Activated CD8-positive, alpha-beta memory T cell treated with anti-CD3 and anti-CD28 coated beads, Interleukin-2, amount 50 U/mL, for 4 hours (primary cell): ENCODE results near the gene ADAM10.

Experiments
- DNase-seq: peaks from one replicate; pipeline ENCODE4 v3.0.0-alpha.2; 2020

The ADAM10 gene

GRCh38 chr15:58571491-58571890 lies 178.0 kb downstream of the ADAM10 start:
- no peak for DNase-seq

- DNase-seq: no peak
These were observed 180.1 kb downstream of the ADAM10 start for GRCh38 chr15:58569455-58569854.

- DNase-seq: no peak
These were observed 181.3 kb downstream of the ADAM10 start for GRCh38 chr15:58568157-58568571.

- DNase-seq: no peak
These were observed 183.5 kb downstream of the ADAM10 start for GRCh38 chr15:58566029-58566428.

GRCh38 chr15:58565619-58566018 lies 183.9 kb downstream of the ADAM10 start:
- DNase-seq: no peak

GRCh38 chr15:58564981-58565380 lies 184.5 kb downstream of the ADAM10 start:
- DNase-seq: no peak

- no peak for DNase-seq
These were observed 187.4 kb downstream of the ADAM10 start for GRCh38 chr15:58562135-58562534.

- DNase-seq: no peak
These were observed 188.2 kb downstream of the ADAM10 start for GRCh38 chr15:58561321-58561720.

GRCh38 chr15:58559904-58560588 lies 189.5 kb downstream of the ADAM10 start:
- DNase-seq: no peak

- DNase-seq: no peak
These were observed 190.7 kb downstream of the ADAM10 start for GRCh38 chr15:58558777-58559176.

GRCh38 chr15:58556541-58556940 lies 193.0 kb downstream of the ADAM10 start:
- no peak for DNase-seq

GRCh38 chr15:58556028-58556361 lies 193.5 kb downstream of the ADAM10 start:
- no peak for DNase-seq

GRCh38 chr15:58555162-58556027 lies 194.1 kb downstream of the ADAM10 start:
- DNase-seq: no peak

- DNase-seq: no peak
These were observed 194.7 kb downstream of the ADAM10 start for GRCh38 chr15:58554758-58555157.

GRCh38 chr15:58553365-58553918 lies 196.1 kb downstream of the ADAM10 start:
- DNase-seq: no peak

GRCh38 chr15:58552505-58553364 lies 196.8 kb downstream of the ADAM10 start:
- no peak for DNase-seq

GRCh38 chr15:58551764-58552504 lies 197.6 kb downstream of the ADAM10 start:
- no peak for DNase-seq

GRCh38 chr15:58551084-58551763 lies 198.3 kb downstream of the ADAM10 start:
- no peak for DNase-seq

GRCh38 chr15:58549785-58550074 lies 199.8 kb downstream of the ADAM10 start:
- no peak for DNase-seq

- no peak for DNase-seq
These were observed 200.3 kb downstream of the ADAM10 start for GRCh38 chr15:58549013-58549784.
